GM19193 (cell line): Measurements from ENCODE around the gene CATSPERB.

Experiments
- POLR2A ChIP-seq: IDR thresholded peaks from 4 replicates; pipeline ENCODE4 v1.6.1; 2011; ENCODE audit not compliant: insufficient read depth, insufficient read length; ENCODE audit errors: extremely low read depth

The CATSPERB gene, protein sequence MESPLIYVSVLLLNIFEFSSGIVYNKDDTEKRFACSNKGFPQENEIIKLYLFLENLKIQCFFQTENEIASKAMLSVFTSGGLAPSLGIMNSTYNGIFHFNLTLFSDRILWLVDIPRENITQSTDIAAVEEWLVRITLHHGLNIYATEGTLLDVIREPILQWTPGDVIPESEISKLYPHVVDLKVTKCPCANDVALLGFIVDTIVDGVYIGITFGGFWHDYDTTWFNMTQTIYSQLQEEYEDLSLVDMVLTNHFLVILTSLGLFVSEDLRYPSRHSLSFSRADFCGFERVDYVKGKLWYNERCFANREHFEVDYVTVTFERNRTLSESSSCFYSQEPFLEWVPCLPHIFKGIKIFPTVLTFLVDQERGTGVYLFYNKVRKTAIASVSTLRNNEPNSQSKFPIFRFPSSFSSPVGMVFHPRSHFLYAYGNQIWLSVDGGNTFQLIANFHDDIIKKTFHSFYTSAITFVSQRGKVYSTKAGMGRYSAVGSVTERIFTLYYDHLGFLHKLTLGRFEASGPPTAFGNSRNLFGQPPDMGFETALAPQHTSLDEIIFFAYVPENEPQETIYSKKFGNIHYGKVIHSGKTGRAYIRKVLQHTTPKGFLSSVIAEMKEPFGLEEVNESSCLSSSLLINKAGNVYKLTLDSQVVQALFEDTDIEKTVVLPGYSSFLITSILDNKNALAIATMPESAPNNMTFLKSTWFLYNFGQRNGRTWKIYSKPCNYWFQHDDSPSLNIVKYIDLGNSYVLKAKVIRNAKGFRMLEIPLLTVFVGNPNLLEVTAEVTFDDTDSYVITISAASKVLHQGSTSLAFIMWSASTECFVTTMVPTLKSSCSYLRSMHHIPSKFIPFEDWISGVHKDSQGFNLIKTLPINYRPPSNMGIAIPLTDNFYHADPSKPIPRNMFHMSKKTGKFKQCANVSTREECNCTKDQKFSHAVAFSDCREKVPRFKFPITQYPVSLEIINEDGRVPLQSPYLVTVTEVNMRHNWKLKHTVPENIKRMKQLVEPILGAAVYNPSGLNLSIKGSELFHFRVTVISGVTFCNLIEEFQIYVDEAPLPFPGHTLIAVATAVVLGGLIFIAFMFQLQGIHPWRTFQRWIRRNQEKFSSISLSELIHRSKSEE

DNA sequence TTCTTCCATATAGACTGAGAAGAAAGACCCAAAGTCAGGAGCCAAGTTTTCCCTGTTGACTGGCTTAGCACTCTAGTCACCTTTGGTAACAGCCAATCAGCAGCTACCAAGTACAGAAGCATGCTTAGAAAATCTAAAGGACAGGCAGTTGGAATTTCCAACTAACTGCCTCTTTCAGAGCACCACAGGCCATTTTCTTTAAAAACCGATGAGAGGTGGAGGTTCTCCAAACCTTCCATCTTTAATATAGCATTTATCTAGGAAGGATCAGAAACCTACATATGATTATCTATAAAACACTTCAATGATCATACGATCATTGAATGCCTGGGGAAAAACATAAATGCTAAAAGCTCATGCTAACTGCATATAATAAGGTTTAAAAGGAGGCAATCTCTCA is at the start of gene CATSPERB:
Gene CATSPERB (minus strand): TSS at position 101 of the 400 bp plus-strand sequence. CDS start 2,607 bp downstream, outside the sequence.
- no peak for TF ChIP-seq POLR2A

DNA sequence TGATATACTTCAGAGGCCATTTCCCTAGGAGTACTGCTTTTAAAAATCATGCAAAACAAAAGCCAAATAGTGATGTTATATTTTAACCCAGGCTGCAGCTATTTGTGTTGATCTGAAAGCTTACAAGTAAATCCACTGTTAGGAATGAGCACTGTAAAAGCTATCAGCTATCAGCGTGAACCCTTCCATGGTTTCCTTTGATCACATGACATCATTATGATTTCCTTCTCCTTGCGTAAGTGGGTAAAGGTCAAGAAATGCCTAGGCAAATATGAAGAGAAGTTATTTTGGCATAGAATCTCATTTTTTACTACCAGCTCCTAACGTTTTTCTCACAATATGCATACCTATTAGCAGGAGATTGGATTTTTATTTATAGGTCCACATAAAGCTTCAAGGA is 48.6 kb upstream of the CATSPERB start:
- TF ChIP-seq POLR2A = no peak

DNA sequence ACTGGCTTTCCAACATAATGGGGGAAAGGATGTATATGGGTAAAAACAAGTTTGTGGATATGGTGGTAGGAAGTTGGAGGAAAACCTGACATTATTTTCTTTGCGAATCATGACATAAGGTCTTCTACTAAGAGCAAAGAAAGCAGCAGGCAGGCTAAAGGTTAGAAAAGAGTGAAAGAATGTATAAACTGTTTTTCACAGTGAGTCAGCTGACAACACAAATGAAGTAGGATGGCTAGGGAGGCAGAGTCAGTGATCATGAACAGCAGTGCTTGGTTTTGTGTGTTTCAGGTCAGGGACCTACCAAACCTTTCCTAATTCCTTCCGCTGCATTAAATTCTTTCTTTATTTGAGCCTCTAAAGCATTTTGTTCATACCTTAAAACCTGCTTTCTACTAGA is 46.3 kb upstream of the CATSPERB start:
- no peak for TF ChIP-seq POLR2A

DNA sequence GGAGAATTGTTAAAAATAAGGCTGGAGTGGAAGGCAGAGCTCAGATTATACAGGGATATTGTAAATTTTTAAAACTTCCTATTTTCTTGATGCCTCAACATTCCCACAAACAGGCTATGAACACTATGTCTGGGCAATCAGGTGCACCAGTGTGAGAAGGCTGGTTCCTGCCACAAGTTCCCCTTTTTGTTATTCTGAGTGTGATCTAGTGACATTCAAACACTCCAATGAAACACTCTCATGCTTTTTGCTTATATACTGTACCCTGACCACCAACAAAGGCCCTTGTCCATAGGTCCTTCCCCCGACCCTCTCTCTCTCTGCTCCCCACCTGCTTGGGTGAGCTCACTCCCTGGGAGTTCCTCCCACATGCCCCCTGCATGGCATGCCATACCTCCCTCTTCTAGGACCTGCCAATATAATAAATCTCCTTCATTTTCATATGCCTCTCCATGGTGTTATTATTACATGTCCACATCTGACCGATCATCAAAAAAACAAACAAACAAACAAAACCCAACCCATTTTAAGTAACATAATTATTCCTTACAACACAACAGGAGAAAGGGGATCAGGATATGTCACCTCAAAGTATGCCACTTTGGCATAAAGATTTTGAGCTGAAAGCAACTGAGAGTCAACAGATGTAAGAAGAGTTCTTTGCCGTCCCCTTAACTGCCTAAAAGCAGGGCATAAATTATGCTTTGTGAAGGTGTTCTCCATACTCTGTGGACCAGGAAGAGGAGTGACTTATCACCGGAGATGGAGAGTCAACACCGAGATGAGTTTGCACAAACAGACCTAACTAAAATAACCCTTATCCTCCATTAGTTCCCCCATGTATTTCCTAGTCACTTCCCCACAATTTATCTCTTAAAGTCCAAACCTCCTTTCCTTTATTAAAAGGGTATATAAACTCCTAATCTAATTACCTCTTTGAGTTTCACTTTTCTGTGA is 42.5 kb upstream of the CATSPERB start:
- no peak for TF ChIP-seq POLR2A

DNA sequence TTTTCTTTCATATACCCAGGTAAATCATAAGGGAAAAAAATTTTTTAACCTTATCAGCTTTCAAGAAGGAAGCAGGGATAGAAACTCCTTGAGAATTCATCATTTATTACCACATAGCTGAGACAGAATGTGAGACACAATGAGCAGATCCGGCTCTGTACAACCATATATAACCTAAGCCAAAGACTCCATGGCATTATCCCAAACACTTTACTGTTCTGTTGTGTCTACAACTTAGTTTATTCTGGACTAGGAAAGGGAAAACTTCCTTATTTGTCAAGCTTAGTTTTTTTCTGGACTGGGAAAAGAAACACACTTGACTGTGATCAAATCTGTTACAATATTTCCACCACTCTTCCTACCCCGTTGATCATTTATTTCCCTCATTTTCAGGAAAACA is 38.3 kb upstream of the CATSPERB start:
- no peak for TF ChIP-seq POLR2A

DNA sequence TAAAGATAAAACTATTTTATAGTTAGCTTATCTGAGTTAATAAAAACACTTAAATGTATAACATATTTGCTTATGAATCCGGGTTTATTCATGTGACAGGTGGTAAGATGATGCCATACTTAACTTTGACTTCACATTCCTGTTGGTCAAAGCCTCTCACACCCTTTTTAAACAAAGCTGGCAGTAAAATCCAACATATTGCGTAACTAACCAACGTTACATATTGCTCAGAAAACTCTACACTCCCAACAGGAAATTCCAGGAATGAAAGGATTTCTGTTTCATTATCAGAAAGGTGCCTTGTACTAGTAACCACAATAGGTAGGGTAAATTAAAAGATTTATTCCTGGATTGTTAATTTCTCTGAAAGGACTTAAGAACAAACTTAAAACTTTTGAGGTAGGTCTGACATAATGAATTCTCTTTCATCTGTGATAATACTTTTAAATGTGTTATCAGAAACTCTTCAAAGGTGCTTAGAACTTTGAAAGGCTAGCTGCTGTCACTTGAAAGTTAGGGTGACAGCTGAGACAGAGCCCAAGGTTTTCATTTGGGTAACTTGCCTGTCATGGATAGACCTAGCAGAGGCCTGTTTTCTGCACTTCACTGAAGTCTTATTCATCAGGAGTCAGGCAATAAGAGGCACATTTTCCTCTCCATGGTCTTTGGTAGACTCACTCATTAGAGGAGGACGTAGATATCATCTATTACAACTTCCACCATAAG is 23.8 kb upstream of the CATSPERB start:
- TF ChIP-seq POLR2A = no peak

DNA sequence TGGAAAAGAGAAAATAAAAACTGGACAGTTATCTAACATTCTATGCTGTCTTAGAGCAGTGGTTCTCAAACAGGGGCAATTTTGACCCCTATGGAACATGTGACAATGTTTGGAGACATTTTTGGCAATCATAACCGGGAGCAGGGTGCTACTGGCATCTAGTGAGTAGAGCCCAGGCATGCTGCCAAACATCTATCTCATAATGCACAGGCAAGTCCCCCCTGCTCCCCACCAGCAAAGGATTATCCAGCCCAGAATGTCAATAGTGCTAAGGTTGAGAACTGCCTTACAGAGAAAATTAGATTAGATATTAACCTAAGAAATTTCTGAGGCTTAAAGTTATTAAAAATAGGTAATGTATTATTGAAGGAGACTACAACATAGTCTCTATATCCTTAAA is 22.9 kb upstream of the CATSPERB start:
- no peak for TF ChIP-seq POLR2A

DNA sequence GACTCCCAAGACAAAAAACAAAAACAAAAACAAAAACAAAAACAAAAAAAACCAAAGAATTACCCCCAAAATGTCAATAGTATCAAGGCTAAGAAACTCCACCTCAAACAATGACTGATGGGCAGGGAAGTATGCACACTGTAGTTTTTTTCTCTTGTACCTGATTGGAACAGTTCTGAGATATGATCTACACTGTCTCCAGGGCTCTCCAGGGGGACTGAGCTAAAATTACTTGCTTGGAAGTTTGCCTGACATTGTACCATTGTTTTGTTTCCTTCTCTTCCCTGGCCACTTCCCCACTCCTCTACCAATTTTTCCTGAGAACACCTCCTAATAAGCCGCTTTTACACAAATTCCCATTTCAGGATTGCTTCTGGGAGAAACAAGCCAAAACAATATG is 22.3 kb upstream of the CATSPERB start:
- TF ChIP-seq POLR2A = no peak

DNA sequence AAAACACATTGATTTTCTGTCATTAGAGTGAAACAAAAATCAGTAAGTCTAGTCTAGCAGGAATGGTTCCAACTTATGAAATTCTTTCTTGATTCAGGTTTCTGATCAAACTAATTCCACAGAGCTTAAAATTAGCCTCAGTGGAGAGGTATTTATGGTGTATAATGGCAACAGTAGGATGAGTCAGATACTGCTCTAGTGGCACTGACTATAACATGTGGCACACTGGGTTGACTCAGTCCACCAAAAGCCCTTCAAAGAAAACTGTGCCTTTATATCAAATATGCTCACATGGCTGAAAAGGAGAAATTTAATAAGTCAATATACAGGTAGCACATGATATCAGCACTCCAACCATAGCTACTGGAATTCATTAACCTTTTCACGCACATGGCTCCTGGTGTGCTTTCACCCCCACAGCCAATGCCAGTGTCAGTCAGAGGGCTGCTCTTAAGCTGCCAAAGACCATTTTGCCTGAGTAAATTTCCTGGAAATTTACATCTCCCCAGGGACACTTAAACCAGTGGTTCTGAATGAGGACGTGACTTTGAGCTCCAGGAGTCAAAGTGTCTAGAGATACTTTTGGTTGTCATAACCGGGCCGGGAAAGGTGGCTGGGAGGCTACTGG is 21.7 kb upstream of the CATSPERB start:
- TF ChIP-seq POLR2A = no peak

DNA sequence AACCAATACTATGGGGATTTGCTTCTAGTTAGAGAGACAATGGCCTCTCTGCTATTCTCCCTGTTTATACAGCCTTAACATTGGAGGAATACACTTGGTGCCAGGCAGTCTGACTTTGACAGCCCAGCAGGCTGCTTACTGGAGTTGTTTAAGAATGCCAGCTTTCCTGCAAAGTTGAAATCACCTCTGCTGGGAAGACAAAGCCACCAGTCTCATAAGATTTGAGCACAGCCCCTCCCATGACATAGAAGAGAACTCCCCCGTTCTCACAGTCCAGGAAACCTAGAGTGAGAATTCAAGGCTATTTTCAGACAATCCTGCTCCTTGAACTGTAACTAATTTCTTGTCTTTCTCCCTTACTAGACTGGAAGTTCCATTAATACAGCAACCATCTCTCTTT is 21.1 kb upstream of the CATSPERB start:
- TF ChIP-seq POLR2A = no peak

DNA sequence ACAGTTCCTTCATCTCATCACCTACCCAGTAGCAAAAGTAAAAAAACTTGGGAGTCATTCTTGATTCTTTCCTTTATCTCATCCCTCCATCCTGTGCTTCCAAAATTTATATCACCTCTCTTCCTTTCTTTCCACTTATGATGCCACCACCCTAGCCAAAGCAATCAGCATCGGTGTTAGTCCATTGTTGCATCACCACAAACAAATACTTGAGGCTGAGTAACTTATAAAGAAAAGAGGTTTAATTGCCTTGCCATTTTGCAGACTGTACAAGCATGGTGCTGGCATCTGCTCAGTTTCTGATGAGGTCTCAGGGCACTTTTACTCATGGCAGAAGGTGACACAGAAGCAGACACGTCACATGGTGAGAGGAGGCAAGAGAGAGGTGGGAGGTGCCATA is 19.8 kb upstream of the CATSPERB start:
- TF ChIP-seq POLR2A = no peak

DNA sequence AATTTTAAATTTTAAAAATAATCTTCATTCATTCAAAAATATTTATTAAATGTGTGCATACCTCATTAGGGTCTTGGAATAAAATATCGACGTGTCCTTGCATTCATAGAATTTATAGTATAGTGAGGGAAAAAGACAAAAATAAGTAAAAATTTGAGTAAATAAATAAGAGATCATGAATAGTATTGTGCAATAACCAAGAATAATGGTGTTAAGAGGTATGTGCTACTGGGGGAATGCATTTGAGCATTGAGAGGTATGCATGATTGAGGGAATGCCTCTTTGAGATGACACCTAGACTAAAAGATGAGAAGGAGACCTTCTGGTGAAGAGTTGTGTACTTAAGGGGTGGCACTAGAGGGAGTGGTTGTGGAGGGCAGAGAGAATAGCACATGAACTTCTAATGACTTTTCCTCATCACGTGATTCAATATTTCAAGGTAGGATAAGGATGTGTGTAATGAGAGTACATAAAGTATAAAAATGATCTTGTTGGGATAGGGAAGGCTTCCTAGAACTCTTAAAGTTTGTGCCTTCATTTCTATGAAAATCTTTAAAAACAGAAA is 18.8 kb upstream of the CATSPERB start:
- no peak for TF ChIP-seq POLR2A

DNA sequence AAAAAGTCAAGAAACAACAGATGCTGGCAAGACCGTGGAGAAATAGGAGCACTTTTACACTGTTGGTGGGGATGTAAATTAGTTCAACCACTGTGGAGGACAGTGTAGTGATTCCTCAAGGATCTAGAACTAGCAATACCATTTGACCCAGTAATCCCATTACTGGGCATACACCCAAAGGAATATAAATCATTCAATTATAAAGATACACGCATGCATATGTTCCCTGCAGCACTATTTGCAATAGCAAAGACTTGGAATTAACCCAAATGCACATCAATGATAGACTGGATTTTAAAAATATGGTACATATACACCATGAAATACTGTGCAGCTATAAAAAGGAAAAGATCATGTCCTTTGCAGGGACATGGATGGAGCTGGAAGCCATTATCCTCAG is 18.0 kb upstream of the CATSPERB start:
- TF ChIP-seq POLR2A = no peak

DNA sequence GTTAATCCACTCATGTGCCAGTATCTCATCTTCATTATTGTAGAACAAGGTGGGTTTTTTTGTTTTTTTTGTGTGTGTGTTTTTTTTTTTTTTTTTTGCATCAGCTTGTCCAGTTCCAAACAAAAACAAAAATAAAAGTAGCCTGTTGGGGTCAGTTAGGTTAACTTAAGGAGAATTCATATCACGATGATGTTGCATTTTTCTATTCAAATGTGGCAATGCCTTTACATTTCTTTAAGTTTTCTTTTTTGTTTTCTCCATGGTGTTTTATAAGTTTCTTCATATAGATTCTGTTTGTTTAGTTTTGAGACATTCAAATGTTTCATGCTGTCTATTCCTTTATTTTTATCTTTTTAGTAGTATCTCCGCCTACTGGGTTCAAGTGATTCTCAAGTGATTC is 16.2 kb upstream of the CATSPERB start:
- no peak for TF ChIP-seq POLR2A

DNA sequence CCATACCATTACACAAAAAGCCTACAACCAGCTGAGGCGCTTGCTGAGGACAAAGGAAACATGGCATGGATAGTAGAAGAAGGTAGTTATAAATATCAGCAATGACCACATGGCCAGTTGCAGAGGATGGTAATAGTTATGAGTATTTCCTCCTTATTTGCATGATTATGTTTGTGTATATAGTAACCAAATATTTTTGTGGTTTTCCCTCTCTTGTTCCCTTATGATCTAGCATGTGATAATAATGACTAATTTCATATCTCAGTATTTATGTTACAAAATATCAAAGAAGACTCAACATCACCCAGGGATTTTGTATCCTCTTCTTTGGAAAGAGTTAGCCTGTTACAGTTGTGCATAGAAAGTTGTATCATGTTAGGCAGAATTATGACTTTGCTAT is 13.5 kb upstream of the CATSPERB start:
- TF ChIP-seq POLR2A = no peak
